Measurements from ENCODE around the gene MAFB.
A peak's percentile ranks its signal among the peaks of the same experiment; 100 is the strongest.
"Not testable (repeated sequence)": the region's sequence is repeated elsewhere in the genome, so short reads cannot be mapped to it uniquely, and the experiment has no call there.

The MAFB gene

DNA sequence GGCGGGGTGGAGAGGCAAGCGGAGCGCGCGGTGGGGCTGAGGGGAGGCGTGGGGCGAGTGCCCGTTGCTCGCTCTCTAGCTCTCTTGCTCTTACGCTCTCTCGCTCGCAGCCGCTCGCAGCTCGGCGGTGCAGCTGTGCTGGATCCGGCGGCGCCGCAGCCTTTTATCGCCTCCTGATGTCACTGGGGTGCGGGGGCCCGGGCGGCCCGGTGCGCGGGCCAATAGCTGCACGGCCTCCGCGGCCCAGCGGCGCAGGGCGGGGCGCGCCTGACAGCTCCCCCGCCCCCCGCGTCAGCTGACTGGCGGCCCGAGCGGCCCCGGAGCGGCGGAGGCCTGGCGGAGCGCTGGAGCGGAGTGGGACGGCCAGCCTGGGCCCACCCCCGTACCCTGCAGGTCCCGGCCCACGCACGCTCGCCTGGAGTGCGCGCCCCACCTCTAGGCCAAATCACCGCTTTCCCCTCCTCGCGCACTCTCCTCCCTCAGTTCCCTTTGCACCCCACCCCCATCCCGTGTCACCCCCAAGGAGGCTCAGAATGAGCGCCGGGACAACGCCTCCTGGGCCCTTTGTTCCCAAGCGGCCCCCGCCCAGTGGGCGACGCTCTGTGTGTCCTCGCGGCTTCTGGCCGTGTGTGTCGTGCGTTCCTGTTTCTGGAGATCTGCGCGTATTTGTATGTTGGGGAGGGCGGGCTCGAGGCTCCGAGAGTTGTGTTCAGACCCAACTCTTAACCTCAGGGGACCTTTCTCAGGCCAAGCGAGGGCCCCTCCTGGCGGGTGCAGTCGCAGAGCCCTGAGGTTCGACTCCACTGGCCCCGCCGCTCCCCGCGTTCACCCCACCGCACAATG is at the start of gene MAFB:
Gene MAFB (minus strand): TSS at position 137 of the 843 bp plus-strand sequence. CDS start 386 bp downstream, outside the sequence.
- ATAC-seq (peak; percentile 71), DNase-seq (peak; percentile 50 to 54)
- Mint-ChIP-seq H3K27ac (peak within 1 kb of the TSS in 1 of 2 donors; percentile 48), H3K9me3 (no peaks in the 10 kb centered on the region), H3K27me3 (peaks cover 99% of the 10 kb centered on the region), H3K4me3 (peak within 1 kb of the TSS; percentile 73 to 85), H3K4me1 (peaks cover 32% of the 10 kb centered on the region)

DNA sequence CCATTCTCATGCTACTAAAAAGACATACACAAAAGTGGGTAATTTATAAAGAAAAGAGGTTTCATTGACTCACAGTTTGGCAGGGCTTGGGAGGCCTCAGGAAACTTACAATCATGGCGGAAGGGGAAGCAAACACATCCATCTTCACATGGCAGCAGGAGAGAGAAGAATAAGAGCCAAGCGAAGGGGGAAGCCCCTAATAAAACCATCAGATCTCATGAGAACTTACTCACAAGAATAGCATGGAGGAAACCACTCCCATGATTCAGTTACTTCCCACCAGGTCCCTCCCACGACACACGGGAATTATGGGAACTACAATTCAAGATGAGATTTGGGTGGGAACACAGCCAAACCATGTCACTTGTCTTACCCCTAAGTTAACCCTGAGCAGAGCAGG is 47.4 kb upstream of the MAFB start:
- H3K4me3 Mint-ChIP-seq, H3K4me1 Mint-ChIP-seq, H3K27ac Mint-ChIP-seq, H3K9me3 Mint-ChIP-seq, H3K27me3 Mint-ChIP-seq, ATAC-seq, DNase-seq: not testable (repeated sequence)

DNA sequence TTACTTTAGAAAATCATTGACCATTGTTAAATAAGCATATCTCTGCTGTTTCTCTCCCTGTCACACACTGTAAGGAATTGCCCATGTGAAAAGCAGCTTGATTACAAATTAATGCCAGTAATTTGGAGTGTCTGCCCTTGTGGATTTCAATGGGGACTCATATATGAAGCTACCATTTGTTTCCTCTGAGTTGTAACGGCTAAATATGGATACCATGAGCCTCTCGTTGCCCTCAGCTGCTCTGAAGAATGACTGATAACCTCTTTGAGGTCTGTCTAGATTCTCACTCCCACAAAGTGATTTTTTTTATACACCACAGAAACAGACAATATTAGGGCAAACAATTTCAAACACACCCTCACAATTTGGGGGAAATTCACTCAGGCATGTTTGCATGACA is 40.0 kb upstream of the MAFB start:
- Mint-ChIP-seq H3K9me3 (peaks cover 9 to 18% of the 10 kb centered on the region in 2 donors), H3K4me1 (no peaks in the 10 kb centered on the region), H3K4me3 (no peak overlapping the region), H3K27me3 (peaks cover 15% of the 10 kb centered on the region), H3K27ac (no peak overlapping the region)
- ATAC-seq (no peak), DNase-seq (no peak)

DNA sequence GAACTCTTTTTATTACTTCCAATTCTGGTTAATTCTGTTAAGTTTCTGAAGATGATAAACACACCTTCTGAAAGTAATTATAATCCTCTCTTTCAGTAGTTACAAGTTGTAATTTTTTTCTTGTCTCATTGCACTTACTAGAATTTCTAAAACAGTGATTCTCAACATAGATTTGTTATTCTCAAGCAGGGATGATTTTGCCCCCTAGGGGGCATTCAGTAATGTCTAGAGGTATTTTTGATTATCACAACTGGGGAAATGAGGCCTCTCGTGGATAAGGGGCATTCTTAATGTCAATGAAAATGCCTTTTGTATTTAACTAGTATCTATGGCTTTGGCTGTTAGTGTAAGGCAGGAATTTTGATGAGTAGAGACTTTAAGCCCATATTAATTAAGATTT is 39.4 kb upstream of the MAFB start:
- no peak for DNase-seq
- no peak overlapping the region for H3K27ac Mint-ChIP-seq
- peaks cover 9 to 18% of the 10 kb centered on the region in 2 donors for H3K9me3 Mint-ChIP-seq
- ATAC-seq, result no peak
- peaks cover 10% of the 10 kb centered on the region for H3K27me3 Mint-ChIP-seq
- no peaks in the 10 kb centered on the region for H3K4me1 Mint-ChIP-seq
- no peak overlapping the region for H3K4me3 Mint-ChIP-seq

DNA sequence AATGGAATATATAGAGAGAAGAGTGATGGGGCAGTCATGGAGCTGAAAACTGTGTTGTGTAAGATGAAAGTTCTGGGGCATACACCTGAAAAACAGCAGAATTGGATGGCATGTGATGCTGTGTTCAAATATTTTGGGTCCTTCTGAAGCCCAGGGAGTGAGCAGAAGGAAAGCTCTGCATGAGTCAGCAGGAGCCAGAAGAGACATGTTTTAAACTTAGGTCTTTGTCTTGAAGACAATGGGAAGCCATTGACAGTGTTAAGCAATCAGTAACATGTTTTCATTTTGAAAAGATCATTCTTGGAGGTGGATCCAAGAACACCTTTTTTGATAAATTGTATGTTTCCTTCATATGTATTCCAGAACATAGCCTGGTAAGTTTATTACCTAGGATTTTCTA is 38.9 kb upstream of the MAFB start:
- no peaks in the 10 kb centered on the region for H3K4me1 Mint-ChIP-seq
- no peak overlapping the region for H3K4me3 Mint-ChIP-seq
- peaks cover 9% of the 10 kb centered on the region for H3K27me3 Mint-ChIP-seq
- H3K9me3 Mint-ChIP-seq, result peaks cover 9 to 18% of the 10 kb centered on the region in 2 donors
- ATAC-seq, result no peak
- no peak overlapping the region for H3K27ac Mint-ChIP-seq
- DNase-seq, result no peak

DNA sequence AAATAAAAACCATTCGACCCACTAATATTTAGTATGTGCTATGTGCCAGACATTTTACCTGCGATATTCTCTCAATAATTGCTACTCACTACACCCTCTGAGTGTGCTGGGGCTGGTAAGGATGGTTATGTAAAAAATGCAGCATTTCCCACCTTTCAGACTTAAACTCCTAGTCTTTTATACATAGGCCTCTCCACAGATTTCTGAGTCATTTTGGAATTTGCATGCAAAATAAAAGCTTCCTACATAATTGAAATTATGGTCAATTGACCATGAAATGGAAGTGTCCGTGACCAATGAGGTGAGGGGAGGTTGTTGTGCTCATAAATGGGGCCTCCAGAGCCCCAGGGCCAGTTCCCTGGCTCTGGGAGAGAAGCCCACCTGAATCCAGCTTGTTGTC is 37.7 kb upstream of the MAFB start:
- Mint-ChIP-seq H3K27me3 (peaks cover 9% of the 10 kb centered on the region), H3K4me1 (no peaks in the 10 kb centered on the region), H3K4me3 (no peak overlapping the region), H3K27ac (no peak overlapping the region), H3K9me3 (peaks cover 9 to 18% of the 10 kb centered on the region in 2 donors)
- ATAC-seq (no peak), DNase-seq (no peak)

DNA sequence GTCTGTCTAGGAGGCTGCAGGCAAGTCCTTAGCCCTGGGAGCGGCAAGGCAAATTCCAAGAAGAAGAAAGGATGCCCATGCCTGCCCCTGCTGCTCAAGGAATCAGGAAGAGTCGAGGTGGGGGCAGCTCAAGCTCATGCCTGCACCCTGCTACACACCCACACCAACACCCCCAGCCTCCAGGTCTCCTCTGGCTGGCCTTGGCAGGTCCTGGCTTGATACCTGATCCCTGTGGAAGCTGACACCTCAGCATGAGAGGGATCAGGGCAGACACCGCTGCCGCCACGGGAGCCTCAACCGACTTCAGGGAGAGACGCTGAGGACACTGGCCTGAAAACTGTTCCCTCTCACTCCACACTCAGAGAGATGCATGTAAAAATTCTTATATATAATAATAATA is 35.5 kb upstream of the MAFB start:
- Mint-ChIP-seq H3K27ac (no peak overlapping the region), H3K4me1 (no peaks in the 10 kb centered on the region), H3K27me3 (peaks cover 9% of the 10 kb centered on the region), H3K9me3 (peaks cover 9 to 18% of the 10 kb centered on the region in 2 donors), H3K4me3 (no peak overlapping the region)
- ATAC-seq (no peak), DNase-seq (no peak)

DNA sequence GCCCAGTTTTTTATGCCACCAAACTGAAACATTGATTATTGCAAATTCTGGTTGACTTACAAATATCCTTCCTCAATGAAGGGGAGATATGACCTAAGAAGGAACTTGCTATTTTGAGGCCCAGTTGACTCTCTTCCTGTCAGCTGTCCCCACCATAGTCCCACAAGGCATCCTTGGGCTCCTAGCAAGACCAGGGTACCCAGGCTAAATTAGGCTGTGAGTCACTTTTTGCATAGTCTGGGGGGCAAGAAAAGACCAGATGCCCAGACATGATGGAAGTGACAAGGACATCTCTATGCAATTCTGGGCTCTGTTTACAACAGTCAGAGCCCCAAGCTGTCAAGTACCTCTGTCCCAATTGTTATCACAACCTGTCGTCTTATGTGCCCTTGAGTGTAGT is 31.8 kb upstream of the MAFB start:
- no peak overlapping the region for H3K4me3 Mint-ChIP-seq
- DNase-seq (no peak), ATAC-seq (no peak)
- H3K27me3 Mint-ChIP-seq, result no peaks in the 10 kb centered on the region
- no peaks in the 10 kb centered on the region for H3K9me3 Mint-ChIP-seq
- no peak overlapping the region for H3K27ac Mint-ChIP-seq
- no peaks in the 10 kb centered on the region for H3K4me1 Mint-ChIP-seq

DNA sequence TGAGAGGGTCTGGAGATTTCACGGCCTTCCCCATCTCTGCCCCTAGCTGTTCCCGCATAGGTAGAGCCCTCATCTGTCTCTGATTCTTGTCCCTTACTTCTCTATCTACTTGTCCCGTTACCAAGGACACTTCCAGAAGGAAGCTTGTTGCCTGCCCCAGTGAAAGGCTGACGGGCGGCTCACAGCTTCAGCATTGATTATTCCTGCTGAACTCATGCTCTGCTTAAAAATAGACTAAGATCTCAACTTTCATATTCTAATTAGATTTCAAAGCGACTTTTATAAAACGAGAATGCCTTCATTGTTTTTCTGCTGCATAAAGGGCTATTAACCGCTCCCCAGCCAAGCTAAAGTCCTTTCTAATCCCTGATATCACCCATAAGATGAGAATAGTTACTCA is 31.1 kb upstream of the MAFB start:
- Mint-ChIP-seq H3K4me1 (no peaks in the 10 kb centered on the region), H3K27ac (no peak overlapping the region), H3K9me3 (no peaks in the 10 kb centered on the region), H3K4me3 (no peak overlapping the region), H3K27me3 (no peaks in the 10 kb centered on the region)
- ATAC-seq (no peak), DNase-seq (no peak)

DNA sequence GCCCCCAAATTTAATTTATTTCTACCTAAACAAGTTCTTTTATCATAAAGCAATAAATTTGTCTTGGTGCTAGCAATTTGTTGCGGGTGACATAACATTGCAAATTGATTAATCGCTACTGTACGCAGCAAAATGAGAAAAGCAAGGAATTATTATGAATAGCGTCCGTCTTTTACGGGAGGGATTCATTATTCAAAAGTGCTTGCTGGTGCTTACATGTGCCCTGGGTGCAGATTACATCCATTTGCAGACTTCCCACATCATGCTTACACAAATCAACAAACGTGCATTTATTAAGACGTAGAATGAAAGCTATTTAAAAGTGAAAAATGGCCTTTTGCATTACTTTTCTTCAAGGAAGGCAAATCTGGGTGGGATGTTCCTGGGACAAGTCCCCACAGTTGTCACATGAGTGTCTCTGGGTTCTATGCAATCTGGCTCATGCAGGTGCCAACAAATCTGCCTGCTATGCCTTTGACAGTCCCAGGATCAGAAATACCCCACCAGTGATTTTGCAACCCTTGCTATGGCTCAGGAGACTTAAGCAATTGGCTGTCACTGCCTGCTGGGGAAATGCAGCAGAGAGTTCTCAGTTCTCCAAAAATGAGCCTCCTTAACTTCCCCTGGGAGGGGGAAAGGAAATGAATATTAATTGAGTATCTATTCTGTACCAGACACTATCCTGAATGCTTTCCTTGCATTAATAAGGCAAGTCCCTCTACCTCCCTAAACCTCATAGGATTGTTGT is 30.1 kb upstream of the MAFB start:
- no peak for ATAC-seq
- Mint-ChIP-seq H3K4me1 (no peaks in the 10 kb centered on the region), H3K9me3 (no peaks in the 10 kb centered on the region), H3K27me3 (no peaks in the 10 kb centered on the region), H3K27ac (no peak overlapping the region), H3K4me3 (no peak overlapping the region)
- no peak for DNase-seq

DNA sequence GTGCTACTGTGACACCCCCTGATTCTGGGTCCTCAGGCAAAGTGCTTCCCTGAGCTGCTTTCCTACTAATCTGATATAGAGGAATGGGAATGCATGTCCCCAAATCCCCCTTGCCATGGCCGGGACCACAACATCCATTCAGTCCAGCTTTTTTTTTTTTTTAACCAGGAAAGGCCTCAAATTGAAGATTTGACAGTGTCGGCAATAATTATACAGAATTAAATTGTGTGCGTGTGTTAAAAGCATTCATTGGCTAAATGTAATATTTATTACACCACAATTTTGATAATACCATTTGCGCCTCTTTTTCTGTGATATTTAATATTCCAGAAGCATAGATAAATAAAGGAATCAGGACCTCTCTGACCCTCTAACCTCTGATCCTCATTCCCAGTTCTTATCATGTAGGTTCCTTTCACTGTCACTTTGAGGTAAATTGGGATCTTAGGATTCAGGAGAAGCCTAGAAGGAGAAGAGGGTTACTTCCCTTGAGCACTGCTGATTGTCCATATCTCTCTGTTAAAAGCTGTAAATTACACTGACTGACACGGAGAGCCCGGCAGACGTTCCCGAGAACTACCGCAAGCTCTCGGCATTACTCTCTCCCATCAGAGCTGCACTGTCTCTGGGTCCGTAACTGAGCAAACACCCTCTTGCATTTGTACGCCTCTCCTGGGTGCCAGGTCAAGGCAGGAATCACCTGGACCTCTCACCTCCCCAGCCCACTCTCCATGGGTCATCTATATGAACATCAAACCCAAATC is 29.4 kb upstream of the MAFB start:
- no peak for DNase-seq
- Mint-ChIP-seq H3K4me3 (no peak overlapping the region), H3K27ac (no peak overlapping the region), H3K4me1 (no peaks in the 10 kb centered on the region), H3K27me3 (no peaks in the 10 kb centered on the region), H3K9me3 (no peaks in the 10 kb centered on the region)
- no peak for ATAC-seq

DNA sequence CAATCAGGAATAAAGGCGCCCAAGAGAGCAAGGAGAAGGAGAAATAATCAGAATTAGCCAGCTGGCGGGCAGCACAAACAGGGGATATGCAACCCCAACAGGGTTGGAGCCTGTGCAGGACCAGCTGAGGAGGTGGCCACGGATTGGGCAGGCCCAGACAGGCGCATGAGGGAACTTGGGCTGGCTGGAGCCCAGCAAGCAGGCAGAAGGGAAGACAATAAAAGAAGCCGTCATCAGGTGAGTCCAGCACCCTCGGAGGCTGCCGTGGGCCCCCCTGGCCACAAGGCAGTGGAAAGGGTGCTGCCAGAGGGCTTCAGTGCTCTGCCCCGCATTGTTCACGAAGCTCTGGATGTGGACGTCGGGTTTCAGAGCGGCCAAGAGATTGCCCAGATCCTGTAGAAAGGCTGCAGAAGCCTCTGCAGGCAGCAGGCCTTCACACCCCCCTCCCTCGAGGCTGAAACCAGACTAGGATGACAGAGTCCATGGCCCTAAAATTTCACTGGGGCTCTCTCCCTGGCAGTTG is 28.4 kb upstream of the MAFB start:
- H3K9me3 Mint-ChIP-seq, result no peaks in the 10 kb centered on the region
- no peak overlapping the region for H3K27ac Mint-ChIP-seq
- no peak overlapping the region for H3K4me3 Mint-ChIP-seq
- no peaks in the 10 kb centered on the region for H3K4me1 Mint-ChIP-seq
- no peaks in the 10 kb centered on the region for H3K27me3 Mint-ChIP-seq
- DNase-seq (no peak), ATAC-seq (no peak)

DNA sequence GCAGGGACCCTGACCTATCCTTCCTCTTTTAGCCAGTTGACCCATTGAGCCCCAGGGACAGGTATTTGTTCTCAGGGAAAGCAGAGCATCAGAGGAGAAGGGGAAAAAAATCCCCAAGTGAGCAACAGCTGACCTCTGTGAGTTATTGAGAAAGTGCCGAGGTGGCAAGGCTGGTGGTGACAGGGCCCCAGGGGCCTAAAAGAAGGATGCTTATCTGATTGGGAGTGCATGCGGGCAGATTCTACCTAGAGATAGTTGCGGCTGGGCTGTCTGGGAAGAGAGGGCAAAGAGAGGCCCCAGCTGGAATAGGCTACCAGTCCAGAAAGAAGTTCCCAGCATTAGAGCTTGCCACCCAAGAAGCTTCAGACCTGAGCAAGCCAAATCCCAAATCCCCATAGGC is 26.5 kb upstream of the MAFB start:
- H3K4me3 Mint-ChIP-seq, result no peak overlapping the region
- ATAC-seq (no peak), DNase-seq (no peak)
- peak overlapping the region in 1 of 2 donors; percentile 28 for H3K27ac Mint-ChIP-seq
- H3K27me3 Mint-ChIP-seq, result no peaks in the 10 kb centered on the region
- H3K9me3 Mint-ChIP-seq, result no peaks in the 10 kb centered on the region
- no peaks in the 10 kb centered on the region for H3K4me1 Mint-ChIP-seq

DNA sequence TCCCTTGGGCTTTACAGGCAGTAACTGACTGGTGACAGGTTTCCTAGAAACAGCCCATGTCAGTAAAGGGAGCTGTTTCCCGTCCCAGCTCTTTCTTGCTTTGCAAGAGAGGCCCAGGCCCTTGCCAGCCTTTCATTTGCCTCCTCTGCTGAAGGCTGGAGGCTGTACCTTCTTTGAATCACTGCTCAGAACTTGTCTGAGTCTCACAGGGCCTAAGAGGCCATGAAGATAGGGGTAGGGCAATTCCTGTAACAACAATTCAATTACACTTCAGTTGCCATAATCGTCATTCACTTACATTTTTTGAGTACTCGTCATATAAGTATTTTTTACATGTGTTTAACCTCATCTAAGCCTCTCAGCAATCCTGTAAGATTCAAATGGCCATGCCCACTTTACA is 25.9 kb upstream of the MAFB start:
- no peak for ATAC-seq
- no peaks in the 10 kb centered on the region for H3K27me3 Mint-ChIP-seq

DNA sequence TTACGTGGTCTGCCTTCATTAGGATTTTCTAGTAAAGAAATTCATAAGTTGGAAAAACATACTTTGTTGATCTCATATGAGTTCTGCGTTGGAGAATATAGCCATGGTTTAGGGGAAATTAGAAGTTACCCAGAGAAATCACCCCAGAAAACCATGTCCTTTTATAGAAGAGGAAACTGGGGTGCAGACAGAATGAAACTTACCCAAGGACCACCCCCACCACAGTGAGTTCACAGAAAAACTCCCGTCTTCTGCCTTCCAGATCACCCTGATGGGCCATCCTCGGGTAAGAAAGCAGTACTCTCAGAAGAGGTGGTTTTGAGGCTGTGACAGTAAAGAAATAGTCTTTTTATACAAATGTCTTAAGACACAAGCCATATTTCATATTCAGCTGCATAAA is 25.1 kb upstream of the MAFB start:
- Mint-ChIP-seq H3K4me1 (no peaks in the 10 kb centered on the region), H3K4me3 (no peak overlapping the region), H3K27me3 (no peaks in the 10 kb centered on the region), H3K9me3 (no peaks in the 10 kb centered on the region), H3K27ac (no peak overlapping the region)
- DNase-seq, result no peak
- no peak for ATAC-seq

More for the DNA sequence above, 25.9 kb upstream of the MAFB start:
- Mint-ChIP-seq H3K9me3 (no peaks in the 10 kb centered on the region), H3K4me1 (no peaks in the 10 kb centered on the region), H3K27ac (peak overlapping the region in 1 of 2 donors; percentile 25), H3K4me3 (no peak overlapping the region)
- no peak for DNase-seq
